ENCODE measurements around the gene CMIP.

DNA sequence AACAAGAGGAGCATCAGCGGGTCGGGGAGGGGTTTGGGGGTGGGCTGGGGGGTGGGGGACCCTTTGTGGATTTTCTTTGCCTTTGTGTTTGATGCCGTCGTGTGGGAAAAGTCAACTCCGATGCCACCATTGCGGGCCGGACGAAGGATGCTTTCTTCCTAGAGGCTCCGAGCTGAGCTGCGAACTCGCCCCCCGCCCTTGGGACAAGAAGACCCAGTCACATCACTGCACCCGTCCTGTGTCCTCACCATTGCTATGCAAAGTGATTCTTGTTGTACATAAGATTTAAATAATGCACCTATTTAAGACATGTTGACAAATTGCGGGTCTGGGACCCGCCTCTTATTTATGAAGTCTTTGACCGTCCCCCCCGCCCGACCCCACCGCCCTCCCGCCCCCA, 265.4 kb downstream of the CMIP start:
- TF ChIP-seq POLR2A (IDR thresholded peaks at IDR 0.05; ENCODE audit: low read depth) (no peak), POLR2AphosphoS5 (IDR thresholded peaks at IDR 0.05) (no peak), EP300 (IDR thresholded peaks at IDR 0.05) (no peak)
- TF ChIP-seq, protein P1, sequence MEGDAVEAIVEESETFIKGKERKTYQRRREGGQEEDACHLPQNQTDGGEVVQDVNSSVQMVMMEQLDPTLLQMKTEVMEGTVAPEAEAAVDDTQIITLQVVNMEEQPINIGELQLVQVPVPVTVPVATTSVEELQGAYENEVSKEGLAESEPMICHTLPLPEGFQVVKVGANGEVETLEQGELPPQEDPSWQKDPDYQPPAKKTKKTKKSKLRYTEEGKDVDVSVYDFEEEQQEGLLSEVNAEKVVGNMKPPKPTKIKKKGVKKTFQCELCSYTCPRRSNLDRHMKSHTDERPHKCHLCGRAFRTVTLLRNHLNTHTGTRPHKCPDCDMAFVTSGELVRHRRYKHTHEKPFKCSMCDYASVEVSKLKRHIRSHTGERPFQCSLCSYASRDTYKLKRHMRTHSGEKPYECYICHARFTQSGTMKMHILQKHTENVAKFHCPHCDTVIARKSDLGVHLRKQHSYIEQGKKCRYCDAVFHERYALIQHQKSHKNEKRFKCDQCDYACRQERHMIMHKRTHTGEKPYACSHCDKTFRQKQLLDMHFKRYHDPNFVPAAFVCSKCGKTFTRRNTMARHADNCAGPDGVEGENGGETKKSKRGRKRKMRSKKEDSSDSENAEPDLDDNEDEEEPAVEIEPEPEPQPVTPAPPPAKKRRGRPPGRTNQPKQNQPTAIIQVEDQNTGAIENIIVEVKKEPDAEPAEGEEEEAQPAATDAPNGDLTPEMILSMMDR (IDR thresholded peaks at IDR 0.05) = no peak

Measured in esophagus muscularis mucosa (tissue), 4 donors.